Erythroblast (primary cell): Measurements from ENCODE around the gene FCGR3A.
A peak's percentile ranks its signal among the peaks of the same experiment; 100 is the strongest.
"Not testable (repeated sequence)": the region's sequence is repeated elsewhere in the genome, so short reads cannot be mapped to it uniquely, and the experiment has no call there.

Source experiments
- DNase-seq, 2 experiments: peaks; one replicate each; lab custom pipeline; 2025; lab: John Stamatoyannopoulos, UW
- GATA1 ChIP-seq: IDR thresholded peaks from 2 replicates; pipeline ENCODE4 v1.6.1; 2011; ENCODE audit warnings: low read depth, mild to moderate bottlenecking, control low read depth, low read length, moderate library complexity
- POLR2A ChIP-seq: IDR thresholded peaks from 2 replicates; pipeline ENCODE4 v1.6.1; 2011; ENCODE audit warnings: mild to moderate bottlenecking, low read length

The FCGR3A gene

DNA sequence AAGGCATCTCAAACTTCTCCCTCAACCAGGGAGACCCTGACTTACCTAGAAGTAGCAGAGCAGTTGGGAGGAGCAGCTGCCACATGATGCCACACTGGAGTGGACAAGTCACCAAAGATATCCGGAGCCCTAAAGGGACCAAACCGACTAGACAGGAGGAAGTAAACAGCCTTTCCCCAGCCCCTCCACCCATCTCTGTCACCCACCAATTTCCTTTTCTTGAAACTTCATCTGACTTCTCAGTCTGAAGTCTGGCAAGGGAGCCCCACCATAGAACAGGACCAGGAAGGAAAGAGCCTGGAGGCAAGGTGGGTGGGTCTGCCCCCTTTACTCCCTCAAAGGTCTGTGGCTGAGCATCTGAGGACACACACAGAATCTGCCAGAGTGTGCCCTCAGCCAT, at the start of gene FCGR3A:
TSS of gene FCGR3A (minus strand) at position 167 of the 400 bp plus-strand sequence. CDS start at position 85, 82 bp downstream.
- TF ChIP-seq POLR2A (no peak), GATA1 (no peak)
- no peak for DNase-seq

GRCh38 chr1:161597077-161597476, 47.5 kb upstream of the FCGR3A start:
- DNase-seq: not testable (repeated sequence)

GRCh38 chr1:161595583-161595982, 46.0 kb upstream of the FCGR3A start:
- DNase-seq: not testable (repeated sequence)

- not testable (repeated sequence) for DNase-seq
Measured at GRCh38 chr1:161595173-161595572, 45.6 kb upstream of the FCGR3A start.

GRCh38 chr1:161594269-161594984, 44.8 kb upstream of the FCGR3A start:
- DNase-seq: not testable (repeated sequence)

GRCh38 chr1:161593092-161593755, 43.6 kb upstream of the FCGR3A start:
- DNase-seq: not testable (repeated sequence)

DNA sequence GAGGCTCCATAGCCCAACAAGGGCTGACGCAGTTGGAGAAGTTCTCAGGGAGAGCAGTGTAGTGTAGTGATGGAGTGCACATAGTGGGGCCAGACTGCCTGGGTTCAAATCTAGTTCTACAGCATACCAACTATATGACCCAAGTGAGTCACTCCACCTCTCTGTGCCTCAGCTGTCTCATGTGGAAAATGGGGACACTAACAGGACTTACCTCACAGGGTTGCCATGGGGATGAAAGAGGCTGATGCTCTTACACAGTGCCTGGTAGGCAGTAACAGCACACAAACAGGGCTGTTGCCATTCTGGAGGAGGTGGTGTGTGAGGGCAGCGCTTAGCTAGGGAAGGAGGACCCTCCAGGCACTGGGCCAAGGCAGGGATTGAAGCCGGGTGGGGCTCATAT, 43.0 kb upstream of the FCGR3A start:
- not testable (repeated sequence) for DNase-seq

GRCh38 chr1:161589920-161590319, 40.3 kb upstream of the FCGR3A start:
- not testable (repeated sequence) for DNase-seq

GRCh38 chr1:161589365-161589764, 39.7 kb upstream of the FCGR3A start:
- not testable (repeated sequence) for DNase-seq

DNA sequence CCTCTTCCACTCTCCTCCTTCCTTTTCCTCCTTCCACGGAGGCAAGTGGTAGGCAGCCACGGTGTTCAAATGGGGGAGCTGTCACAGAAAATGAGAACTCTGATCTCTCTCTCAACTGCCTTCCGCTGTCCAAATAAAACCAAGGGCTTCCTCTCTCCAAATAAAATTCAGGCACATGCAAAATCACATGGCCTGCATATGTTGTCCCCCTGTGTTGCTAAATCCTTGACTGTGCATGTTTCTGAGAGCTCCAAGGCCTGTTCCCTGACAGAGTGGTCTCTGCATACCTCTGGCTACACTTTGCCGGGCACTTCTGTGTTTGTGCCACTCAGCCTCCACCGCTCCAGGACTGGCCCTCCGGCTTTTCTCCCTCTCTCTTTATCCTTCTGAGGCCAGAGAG, 39.0 kb upstream of the FCGR3A start:
- not testable (repeated sequence) for DNase-seq

GRCh38 chr1:161582882-161583281, 33.3 kb upstream of the FCGR3A start:
- not testable (repeated sequence) for DNase-seq

DNA sequence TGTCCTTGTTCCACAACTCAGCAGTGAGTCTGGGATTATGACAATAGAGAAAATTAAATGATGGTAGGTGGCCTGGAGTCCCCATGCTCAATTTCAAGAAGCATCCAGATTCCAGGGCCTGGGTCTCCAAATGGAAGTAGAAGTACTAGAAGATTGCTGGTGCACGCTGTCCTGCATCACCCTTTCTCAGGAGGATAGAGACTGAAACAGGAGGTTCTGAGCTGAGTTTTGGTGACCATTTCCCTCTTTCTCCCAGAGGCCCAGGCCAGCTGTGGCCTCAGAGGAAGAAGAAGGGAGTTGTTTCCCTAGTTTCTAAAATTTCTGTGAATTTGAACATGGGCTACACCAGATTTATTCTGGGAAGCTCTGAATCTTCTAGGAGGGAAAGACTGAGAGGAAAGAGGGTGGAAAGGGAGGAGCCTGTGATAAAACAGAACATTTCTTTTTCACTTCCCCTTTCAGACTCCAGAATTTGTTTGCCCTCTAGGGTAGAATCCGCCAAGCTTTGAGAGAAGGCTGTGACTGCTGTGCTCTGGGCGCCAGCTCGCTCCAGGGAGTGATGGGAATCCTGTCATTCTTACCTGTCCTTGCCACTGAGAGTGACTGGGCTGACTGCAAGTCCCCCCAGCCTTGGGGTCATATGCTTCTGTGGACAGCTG, 31.4 kb upstream of the FCGR3A start:
- DNase-seq: not testable (repeated sequence)

GRCh38 chr1:161579856-161580507, 30.4 kb upstream of the FCGR3A start:
- DNase-seq: not testable (repeated sequence)

DNA sequence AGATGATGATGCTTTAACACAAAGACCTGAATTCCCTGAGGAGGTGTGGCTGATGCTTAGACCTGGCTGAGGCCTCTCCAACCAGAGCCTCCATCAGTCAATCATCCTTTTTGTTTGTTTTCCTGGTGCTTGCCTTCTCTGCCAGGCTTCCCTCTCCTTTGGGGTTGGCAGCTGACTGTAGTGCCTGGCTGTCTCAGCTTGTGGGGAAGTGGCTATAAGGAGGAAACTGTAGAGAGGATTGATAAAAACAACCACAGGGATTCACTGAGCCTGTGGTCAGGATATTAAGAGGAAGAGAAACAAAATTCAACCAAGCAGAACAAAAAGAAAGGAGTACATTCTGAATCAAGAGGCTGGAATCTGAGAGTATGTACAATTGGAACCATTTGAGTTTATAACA, 27.1 kb upstream of the FCGR3A start:
- DNase-seq: not testable (repeated sequence)

GRCh38 chr1:161571703-161572102, 22.1 kb upstream of the FCGR3A start:
- DNase-seq: not testable (repeated sequence)

DNA sequence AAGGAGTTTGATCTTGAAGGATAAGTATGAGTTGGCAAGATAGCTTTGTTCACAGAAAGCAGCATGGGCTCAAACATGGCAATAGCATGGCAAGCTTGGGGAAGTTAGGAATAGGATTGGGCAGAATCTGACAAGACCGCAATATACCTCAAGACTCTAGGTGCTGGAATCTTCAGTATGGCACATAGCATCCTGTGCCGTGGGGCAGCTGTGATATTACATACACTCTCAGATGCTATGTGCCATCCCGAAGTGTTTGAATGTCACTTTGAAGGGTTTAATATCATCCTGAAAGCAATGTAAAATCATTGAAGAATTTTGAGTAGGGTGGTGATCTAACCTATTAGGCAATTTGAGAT, 17.0 kb upstream of the FCGR3A start:
- not testable (repeated sequence) for DNase-seq

GRCh38 chr1:161563522-161563921, 13.9 kb upstream of the FCGR3A start:
- DNase-seq: not testable (repeated sequence)

DNA sequence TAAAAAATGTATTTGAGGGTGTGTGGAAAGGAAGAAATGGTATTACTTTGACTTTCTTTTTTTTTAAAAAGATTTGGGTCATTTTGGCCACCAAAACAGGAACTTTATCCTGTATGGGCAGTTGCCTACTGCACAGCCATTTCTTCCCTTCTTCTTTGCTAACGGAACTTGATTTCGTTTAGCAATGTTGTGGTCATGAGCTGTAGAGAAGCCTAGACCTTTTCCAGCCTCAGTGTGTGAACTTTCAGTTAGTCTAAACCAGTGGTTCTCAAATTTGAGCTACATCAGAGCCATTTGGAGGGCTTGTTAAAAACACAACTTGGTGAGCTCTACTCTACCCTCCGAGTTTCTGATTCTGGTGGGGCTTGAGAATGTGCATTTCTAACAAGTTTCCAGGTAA, 12.8 kb upstream of the FCGR3A start:
- not testable (repeated sequence) for DNase-seq

DNA sequence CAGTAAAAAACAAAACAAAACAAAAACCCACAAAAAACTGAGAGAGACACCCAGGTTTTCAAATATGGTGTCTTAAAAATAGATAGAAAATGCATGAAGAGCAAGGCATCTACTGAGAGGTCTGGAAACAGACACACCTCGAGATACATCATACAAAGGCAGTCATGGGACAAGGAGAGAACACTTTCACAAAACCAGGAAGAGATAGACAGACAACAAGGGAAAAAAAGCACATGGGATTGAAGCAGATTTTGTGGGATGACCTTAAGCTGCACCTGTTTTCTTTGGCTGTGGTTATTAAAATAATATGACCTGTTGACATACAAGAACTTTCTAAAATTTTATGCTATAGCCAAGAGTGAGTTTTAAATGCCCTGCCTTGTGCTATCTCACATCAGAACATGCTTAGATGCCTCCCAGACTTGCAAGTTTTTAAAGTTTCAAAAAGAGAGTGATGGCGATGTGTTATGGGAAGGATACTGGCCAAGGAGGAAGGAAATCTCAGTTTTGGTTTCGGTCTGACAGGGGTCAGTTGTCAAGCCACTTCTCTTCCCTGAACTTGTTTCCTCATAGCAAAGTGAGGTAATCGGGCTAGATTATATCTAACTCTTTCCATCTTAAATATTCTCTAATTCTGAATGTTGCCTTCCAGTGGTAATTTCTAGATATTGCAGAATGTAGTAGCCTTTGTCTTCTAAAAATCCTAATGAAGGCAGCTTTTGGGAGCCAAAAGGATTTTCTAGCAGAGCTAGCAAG, 11.5 kb upstream of the FCGR3A start:
- DNase-seq: peak; percentile 73 to 76
